ENCODE results near the gene THOC6.
"Not testable (repeated sequence)": the region's sequence is repeated elsewhere in the genome, so short reads cannot be mapped to it uniquely, and the experiment has no call there.

The THOC6 gene

DNA sequence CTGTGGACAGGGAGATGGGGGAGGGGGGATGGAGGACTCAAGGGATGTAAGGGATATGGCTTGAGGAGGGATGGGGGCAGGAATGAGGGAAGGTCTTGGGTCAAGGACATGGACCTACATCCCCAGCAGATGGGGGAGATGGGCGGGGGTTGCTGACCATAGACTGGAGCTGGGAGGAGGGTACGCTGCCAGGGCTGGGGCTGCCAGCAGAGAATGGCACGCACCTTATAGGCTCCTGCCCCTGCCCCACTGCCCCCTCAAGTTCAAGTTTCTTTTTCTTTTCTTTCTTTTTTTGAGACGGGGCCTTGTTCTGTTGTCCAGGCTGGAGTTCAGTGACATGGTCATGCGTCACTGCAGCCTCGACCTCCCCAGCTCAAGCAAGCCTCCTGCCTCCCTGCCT lies 52.1 kb downstream of the THOC6 start:
- not testable (repeated sequence) for DNase-seq

DNA sequence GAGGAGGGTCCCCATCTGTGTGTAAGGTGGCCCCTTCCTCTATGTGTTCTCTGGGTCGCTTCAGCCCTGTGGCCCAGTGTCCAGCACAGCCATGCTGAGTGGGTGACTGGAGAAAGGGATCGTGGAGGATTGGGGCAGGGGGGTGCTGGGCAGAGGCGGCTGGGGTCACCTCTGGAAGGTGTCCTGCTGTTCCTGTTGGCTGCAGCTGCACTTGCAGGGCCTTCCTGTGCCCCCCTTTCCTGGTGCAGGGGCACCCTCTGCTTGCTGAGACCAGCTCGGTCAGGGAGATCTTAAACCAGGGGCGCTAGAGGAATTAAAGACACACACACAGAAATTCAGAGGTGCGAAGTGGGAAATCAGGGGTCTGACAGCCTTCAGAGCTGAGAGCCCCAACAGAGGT lies 52.7 kb downstream of the THOC6 start:
- no peak for DNase-seq
